Epithelial cell of prostate (primary cell): ENCODE results near the gene TXNL4B.

Source experiments
- DNase-seq: peaks from one replicate; pipeline ENCODE4 v3.0.0-alpha.2; 2011; ENCODE audit warnings: low read depth, low spot score
- H3K27ac ChIP-seq: fragments of 450-650 bp; 2 replicates; pipeline ENCODE4 v1.5.1; 2017; ENCODE audit warnings: mild to moderate bottlenecking

The TXNL4B gene

GRCh38 chr16:72043058-72043457 lies 50.4 kb downstream of the TXNL4B start:
- H3K27ac ChIP-seq: no peak overlapping the region
- DNase-seq: no peak

- DNase-seq: no peak
- H3K27ac ChIP-seq: no peak overlapping the region
These were observed 51.2 kb downstream of the TXNL4B start for GRCh38 chr16:72042157-72042660.

DNA sequence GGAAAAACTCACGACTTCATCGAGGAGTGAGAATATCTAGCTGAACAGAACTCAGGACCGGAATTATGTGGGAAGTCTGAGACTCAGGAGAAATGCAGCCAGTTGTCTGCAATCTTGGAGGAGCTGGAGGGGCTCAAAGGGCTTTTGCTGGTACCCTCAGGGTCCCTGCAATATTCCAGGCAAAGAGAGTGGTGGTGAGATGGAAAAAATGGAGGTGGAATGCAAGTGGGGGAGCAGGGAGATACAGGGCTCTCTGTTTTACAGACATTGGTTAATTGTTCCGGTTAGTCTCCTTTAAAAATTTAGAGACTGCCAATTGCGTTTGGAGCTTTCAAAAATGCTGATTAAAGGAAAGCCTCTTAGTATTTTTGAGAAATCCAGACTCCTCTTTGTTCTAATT lies 57.3 kb downstream of the TXNL4B start:
- DNase-seq: no peak
- H3K27ac ChIP-seq: no peak overlapping the region
